Stimulated activated CD4-positive, alpha-beta T cell treated with anti-CD3 and anti-CD28 coated beads, Interleukin-1b, Interleukin-23, amount 100 ng/mL, for 24 hours (primary cell): ENCODE measurements around the gene MYOD1.

ENCODE experiments used
- DNase-seq, 4 experiments: peaks; one replicate each; pipeline ENCODE4 v3.0.0-alpha.2; 2020; ENCODE audit warnings: low read depth in 4 of 4, low spot score in 1 of 4

MYOD1 gene

DNA sequence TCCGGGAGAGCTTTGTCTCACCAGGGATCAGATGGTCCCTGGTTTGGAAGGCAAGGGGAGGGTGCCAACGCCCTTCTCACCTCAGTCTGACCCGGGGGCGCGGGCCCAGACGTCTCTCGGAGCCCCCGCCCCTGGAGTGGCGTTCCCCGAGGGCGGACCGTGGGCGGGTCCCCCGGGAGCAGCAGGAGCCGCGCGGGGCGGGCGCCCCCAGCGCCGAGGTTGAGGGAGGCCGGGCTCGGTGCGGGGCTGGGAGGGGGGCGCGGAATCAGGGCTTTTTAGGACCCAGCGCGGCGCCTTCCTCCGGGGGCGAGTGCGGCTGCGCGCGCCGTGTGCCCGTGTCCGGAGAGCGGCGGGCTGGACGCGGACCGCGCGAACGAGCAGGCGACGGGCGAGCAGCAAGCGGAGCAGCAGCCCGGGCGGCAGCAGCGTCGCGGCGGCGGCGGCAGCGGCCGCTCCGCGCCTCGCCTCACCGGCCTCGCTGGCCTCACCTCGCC, 15.1 kb downstream of the MYOD1 start, which contains the start of gene KCNC1:
TSS of gene KCNC1 (plus strand) at position 364 of the 494 bp plus-strand sequence. CDS start 1,222 bp downstream, outside the sequence.
- no peak for DNase-seq

GRCh38 chr11:17734986-17735817, 15.8 kb downstream of the MYOD1 start:
- peak in 2 of 4 experiments; percentile 16 to 34 for DNase-seq

GRCh38 chr11:17735818-17736578, 16.6 kb downstream of the MYOD1 start:
- DNase-seq = no peak

- no peak for DNase-seq
Measured at GRCh38 chr11:17736579-17736893, 17.2 kb downstream of the MYOD1 start.

GRCh38 chr11:17736930-17737817, 17.8 kb downstream of the MYOD1 start:
- DNase-seq = no peak

DNA sequence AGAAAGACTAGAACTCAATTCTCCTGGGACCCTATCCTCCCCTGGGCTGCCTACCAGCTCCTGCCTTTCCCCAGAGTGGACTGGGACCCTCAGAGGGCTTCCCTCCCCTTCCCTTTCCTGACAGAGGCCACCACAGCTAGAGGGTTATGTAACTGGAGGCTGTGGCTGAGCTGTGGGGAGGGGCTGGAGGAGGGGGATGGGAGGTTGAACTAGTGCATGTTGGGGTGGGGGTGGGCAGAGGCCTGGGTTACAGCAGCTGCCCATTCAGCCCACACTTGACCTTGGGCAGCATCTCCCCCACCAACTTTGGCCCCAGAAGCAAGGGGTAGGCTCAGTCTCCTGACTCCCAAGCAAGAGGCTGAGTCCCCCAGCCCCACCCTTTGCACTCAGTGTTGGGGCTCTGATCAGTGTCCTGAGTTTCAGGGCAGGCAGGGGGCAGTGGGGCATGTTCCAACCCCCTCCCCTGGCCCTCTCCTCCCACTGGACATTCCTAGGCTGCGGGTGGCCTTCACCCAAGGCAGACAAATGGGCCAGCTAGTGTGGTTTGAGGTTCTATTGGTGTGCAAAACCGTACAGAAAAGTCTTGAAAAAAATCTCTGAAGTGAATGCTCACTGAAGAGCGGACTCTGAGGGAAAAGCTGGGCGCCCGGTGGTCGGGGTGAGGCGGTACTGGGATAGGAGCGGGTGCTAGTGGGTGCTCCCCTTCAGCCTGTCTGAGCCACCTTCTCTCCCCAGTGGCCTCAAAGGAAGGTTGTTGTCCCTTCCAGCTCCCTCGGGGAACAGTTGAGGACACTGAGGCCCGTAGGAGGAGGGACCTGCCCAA, 19.0 kb downstream of the MYOD1 start:
- DNase-seq = no peak

GRCh38 chr11:17739945-17740338, 20.6 kb downstream of the MYOD1 start:
- no peak for DNase-seq

DNA sequence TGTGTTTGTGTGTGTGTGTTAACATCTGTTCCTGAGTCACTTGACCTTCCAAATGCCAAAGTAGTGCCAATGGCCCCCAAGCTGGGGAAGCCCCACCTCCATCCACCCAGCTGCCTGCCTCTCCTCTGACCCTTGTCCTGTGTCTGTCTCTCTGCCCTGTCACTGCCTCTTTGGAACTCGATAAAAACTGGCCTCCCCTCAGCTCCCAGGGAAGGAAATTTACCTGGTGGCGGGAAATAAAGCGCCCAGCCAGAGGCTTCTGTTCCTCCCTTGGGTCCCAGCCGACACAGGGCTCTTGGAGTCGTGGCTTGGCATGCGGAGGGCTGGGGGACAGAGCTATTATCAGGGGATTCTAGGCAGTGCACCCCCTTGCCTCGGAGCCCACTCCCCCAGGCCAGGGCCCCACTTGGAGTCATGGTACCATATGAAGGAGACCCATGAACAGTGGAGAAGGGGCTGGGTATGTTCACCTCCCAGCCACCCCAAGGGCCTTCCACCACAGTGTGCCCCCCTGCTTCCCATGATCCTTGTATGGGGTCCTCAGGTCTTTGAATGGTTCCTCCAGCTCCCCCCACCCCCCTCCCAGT, 21.4 kb downstream of the MYOD1 start:
- no peak for DNase-seq

- no peak for DNase-seq
Measured at GRCh38 chr11:17741487-17741886, 22.1 kb downstream of the MYOD1 start.

GRCh38 chr11:17742019-17742418, 22.6 kb downstream of the MYOD1 start:
- no peak for DNase-seq

DNA sequence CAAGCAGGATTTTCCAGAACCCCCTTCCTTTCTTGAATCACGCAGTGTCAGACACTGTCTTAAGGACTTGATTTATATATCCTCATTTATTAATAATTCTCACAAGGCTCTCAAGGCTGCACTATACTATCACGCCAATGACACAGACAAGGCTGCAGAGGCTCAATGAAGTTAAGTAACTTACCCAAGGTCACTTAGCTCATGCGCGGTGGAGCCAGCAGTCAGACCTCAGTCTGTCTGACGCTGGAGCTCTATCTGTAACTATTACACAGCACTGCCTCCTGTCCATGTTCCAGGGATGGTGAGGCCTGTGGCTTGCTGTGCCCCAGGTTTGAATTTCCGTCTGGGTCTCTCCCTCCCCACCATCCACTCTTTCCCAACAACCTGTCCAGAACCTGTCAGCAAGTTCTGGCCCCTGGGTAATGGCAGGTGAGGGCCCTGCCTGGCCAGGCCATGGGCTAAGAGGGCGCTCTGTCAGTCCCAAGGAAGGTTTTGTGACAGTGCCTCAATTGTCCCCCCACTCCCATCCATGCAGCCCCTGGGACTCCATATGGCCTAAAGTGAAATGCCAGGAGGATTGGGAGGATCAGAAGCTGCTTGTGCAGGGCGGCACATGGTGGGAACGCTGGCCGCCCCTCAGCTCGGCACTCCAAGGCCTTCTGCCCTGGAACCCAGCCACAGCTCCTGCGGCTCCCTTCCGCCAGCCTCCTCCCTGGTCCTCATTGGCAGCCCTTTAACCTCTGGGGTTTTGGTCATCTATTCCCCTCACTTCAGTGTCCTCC, 23.8 kb downstream of the MYOD1 start:
- DNase-seq = no peak

GRCh38 chr11:17743808-17744119, 24.4 kb downstream of the MYOD1 start:
- DNase-seq = no peak

- no peak for DNase-seq
Measured at GRCh38 chr11:17744151-17744940, 25.0 kb downstream of the MYOD1 start.

GRCh38 chr11:17745023-17745772, 25.8 kb downstream of the MYOD1 start:
- DNase-seq = no peak

- DNase-seq = no peak
Measured at GRCh38 chr11:17746096-17746495, 26.7 kb downstream of the MYOD1 start.

GRCh38 chr11:17747131-17747955, 28.0 kb downstream of the MYOD1 start:
- no peak for DNase-seq

- DNase-seq = no peak
Measured at GRCh38 chr11:17748044-17748443, 28.7 kb downstream of the MYOD1 start.
